Measurements from ENCODE around the gene LUZP1. TPM values are rescaled to one million over a fixed set of nuclear protein-coding genes. Genes with fewer than 3 reads are reported as not detected.

LUZP1 gene
- total RNA-seq, 1 donor from 2014 or later = 18.0 TPM

DNA sequence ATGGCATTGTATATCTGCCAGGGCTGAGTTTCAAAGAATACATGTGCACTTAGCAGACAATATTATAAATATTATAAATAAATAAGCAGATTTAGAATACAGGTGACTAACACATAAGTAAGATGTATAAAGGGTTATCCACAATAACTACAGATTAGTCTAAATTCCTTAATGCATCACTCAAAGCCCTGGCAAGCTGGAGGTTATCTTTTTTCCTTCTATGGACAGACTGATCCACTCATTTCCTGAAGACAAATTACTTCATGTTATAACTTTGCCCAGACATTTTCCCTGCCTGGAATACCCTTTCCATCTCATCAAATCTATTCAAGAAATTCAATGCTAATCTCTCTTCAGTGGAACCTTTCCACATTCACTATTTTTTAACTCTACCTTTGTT, 38.8 kb downstream of the LUZP1 start:
- Histone ChIP-seq H3K27ac (no peak overlapping the region), H3K27me3 (no peaks in the 10 kb centered on the region), H3K36me3 (no peaks in the 10 kb centered on the region), H3K4me3 (no peak overlapping the region), H3K4me1 (peaks cover 0 to 10% of the 10 kb centered on the region in 2 donors), H3K9me3 (no peaks in the 10 kb centered on the region)
- DNase-seq (ENCODE audit: low spot score in 2 of 2) = no peak
- intact Hi-C loops (cut with DNase I) = no loop called here
- no peak for TF ChIP-seq CTCF (IDR thresholded peaks at IDR 0.05)

DNA sequence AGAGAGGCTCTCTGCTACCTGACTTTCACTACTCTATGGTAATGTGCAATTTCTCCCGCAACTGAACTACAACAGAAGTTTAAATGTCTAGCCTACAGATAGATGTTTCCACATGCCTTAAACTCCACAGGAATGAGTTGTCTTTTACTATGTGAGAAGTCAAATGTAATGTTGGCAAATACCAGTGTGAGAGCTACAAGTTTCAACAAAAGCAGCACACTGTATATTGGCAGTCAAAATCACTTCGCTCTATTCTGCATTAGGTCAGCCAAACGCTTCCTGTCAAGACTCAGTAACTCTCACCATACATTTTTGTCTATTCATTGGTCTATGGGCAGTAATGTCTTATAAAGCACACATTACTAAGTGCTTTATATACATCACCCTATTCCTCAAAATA, 41.9 kb downstream of the LUZP1 start:
- H3K27me3 ChIP-seq = no peaks in the 10 kb centered on the region
- H3K4me1 ChIP-seq = peaks cover 2 to 28% of the 10 kb centered on the region in 2 donors
- intact Hi-C loops (cut with DNase I) = no loop called here
- no peak overlapping the region for H3K27ac ChIP-seq
- TF ChIP-seq CTCF (IDR thresholded peaks at IDR 0.05) = no peak
- DNase-seq (ENCODE audit: low spot score in 2 of 2) = no peak
- no peaks in the 10 kb centered on the region for H3K36me3 ChIP-seq
- H3K4me3 ChIP-seq = no peak overlapping the region
- H3K9me3 ChIP-seq = no peaks in the 10 kb centered on the region

- H3K4me1 ChIP-seq = peaks cover 2 to 33% of the 10 kb centered on the region in 2 donors
These were observed 42.5 kb downstream of the LUZP1 start for GRCh38 chr1:23126200-23126599.

DNA sequence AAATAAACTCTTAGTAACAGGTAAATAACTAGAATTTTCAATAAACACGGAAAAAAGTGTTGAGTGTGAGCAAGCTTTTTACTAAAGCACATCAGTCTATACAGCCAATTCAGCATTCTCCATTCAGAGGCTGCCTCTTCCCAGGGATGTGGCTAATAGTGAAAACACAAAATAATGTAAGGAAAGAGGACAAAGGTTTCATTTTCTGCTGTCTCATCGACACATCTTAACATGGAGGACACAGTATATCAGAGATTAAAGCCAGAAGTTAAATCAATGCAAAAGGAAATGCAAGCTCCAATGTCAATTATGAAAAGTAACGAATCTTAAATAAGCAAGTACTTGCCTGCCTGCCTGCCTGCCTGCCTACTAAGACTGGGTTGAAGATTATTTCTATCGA, 43.2 kb downstream of the LUZP1 start:
- TF ChIP-seq CTCF (IDR thresholded peaks at IDR 0.05) = no peak
- Histone ChIP-seq H3K9me3 (no peaks in the 10 kb centered on the region), H3K36me3 (no peaks in the 10 kb centered on the region), H3K4me3 (no peak overlapping the region), H3K27ac (no peak overlapping the region), H3K4me1 (peaks cover 2 to 33% of the 10 kb centered on the region in 2 donors), H3K27me3 (no peaks in the 10 kb centered on the region)
- intact Hi-C loops (cut with DNase I) = no loop called here
- no peak for DNase-seq (ENCODE audit: low spot score in 2 of 2)

More at GRCh38 chr1:23126200-23126599, 42.5 kb downstream of the LUZP1 start:
- no peak for TF ChIP-seq CTCF (IDR thresholded peaks at IDR 0.05)
- intact Hi-C loops (cut with DNase I) = no loop called here
- H3K27me3 ChIP-seq = no peaks in the 10 kb centered on the region
- H3K4me3 ChIP-seq = no peak overlapping the region
- no peaks in the 10 kb centered on the region for H3K9me3 ChIP-seq
- no peak for DNase-seq (ENCODE audit: low spot score in 2 of 2)
- no peak overlapping the region for H3K27ac ChIP-seq
- no peaks in the 10 kb centered on the region for H3K36me3 ChIP-seq

GRCh38 chr1:23124259-23125026, 44.2 kb downstream of the LUZP1 start:
- H3K36me3 ChIP-seq = no peaks in the 10 kb centered on the region
- TF ChIP-seq CTCF (IDR thresholded peaks at IDR 0.05) = no peak
- no peak for DNase-seq (ENCODE audit: low spot score in 2 of 2)
- H3K27ac ChIP-seq = peak overlapping the region; percentile 20 to 38
- H3K27me3 ChIP-seq = no peaks in the 10 kb centered on the region
- peaks cover 2 to 27% of the 10 kb centered on the region in 2 donors for H3K4me1 ChIP-seq
- no peak overlapping the region for H3K4me3 ChIP-seq
- H3K9me3 ChIP-seq = no peaks in the 10 kb centered on the region
- intact Hi-C loops (cut with DNase I) = no loop called here

Measured in ascending aorta (tissue), 2 donors.